GM18505 (cell line): ENCODE results near the gene TLCD4.
A peak's percentile ranks its signal among the peaks of the same experiment; 100 is the strongest.

ENCODE experiments used
- ATAC-seq: cut with Tn5 transposase; IDR thresholded peaks from one replicate; pipeline ENCODE4 v1.9.1; 2021; ENCODE audit not compliant: unreplicated experiment
- POLR2A ChIP-seq: IDR thresholded peaks from 4 replicates; pipeline ENCODE4 v1.6.1; 2011; ENCODE audit warnings: borderline replicate concordance; ENCODE audit not compliant: insufficient read depth, insufficient read length; ENCODE audit errors: extremely low read depth

TLCD4 gene, protein sequence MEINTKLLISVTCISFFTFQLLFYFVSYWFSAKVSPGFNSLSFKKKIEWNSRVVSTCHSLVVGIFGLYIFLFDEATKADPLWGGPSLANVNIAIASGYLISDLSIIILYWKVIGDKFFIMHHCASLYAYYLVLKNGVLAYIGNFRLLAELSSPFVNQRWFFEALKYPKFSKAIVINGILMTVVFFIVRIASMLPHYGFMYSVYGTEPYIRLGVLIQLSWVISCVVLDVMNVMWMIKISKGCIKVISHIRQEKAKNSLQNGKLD

GRCh38 chr1:95117207-95118066 is at the start of gene TLCD4:
TSS of gene TLCD4 (plus strand) at chr1:95117355. CDS start at chr1:95143902, 26,547 bp downstream.
- ATAC-seq: peak; percentile 61
- TF ChIP-seq POLR2A: no peak

- no peak for ATAC-seq
- TF ChIP-seq POLR2A: no peak
These were observed 49.6 kb upstream of the TLCD4 start for GRCh38 chr1:95067568-95067967.

- no peak for TF ChIP-seq POLR2A
- no peak for ATAC-seq
These were observed 48.0 kb upstream of the TLCD4 start for GRCh38 chr1:95068956-95069709.

GRCh38 chr1:95069710-95070093 is 47.5 kb upstream of the TLCD4 start:
- ATAC-seq: no peak

DNA sequence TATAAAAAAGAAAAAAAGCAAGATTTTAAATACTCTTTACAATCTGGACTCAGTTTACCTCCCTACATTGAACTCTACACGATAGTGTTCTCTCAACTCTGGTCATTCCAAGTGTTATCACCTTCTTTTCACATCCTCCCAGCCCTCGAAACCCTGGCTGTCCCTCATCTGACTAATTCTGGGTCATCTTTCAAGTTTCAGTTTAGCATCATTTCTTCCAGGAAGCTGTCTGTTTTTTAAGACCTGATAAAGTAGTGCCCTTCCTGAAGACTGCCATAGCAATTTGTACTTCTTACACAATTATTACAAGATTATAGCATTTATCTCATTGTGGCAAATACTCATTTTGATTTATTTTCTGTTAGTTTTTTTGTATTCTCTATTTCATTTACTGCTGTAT is 45.6 kb upstream of the TLCD4 start:
- no peak for ATAC-seq
- TF ChIP-seq POLR2A: no peak

More at GRCh38 chr1:95069710-95070093, 47.5 kb upstream of the TLCD4 start:
- TF ChIP-seq POLR2A: no peak

GRCh38 chr1:95072117-95072516 is 45.0 kb upstream of the TLCD4 start:
- ATAC-seq: no peak
- TF ChIP-seq POLR2A: no peak

GRCh38 chr1:95072532-95073419 is 44.4 kb upstream of the TLCD4 start, which contains the start of gene ALG14:
TSS of gene ALG14 (minus strand) at chr1:95072951. CDS start at chr1:95072898, 53 bp downstream.
- ATAC-seq: peak; percentile 94
- TF ChIP-seq POLR2A: peak; percentile 64

DNA sequence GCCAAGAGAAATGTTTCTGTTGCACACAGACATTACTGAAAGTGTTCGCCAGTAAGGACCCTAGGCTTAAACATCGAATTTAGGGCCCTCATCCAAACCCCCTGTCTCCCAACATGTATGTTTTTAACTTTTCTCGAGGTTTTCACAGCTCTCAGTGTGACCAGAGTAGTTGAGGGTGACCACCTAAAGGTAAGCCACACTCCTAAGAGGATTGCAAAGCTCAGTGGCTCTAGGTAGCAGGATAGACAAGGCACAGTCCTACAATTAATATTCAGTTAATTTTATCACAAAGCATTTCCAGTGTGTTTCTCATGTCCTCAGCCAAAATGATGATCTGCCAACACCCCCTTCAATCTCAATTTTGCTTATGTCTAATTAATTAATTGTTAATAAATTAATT is 43.7 kb upstream of the TLCD4 start:
- TF ChIP-seq POLR2A: no peak
- no peak for ATAC-seq

DNA sequence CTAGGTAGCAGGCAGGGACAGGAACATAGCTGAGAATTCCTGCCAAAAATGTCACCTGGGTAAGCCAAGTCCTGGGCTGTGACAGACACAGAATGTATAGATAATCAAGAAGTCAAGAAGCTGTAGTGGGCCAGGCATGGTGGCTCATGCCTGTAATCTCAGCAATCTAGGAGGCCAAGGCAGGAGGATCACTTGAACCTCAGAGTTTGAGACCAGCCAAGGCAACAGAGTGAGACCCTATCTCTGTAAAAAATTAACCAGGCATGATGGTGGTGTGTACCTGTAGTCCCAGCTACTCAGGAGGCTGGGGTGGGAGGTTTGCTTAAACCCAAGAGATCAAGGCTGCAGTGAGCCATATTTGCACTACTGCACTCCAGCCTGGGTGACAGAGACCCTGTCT is 41.1 kb upstream of the TLCD4 start:
- no peak for ATAC-seq
- no peak for TF ChIP-seq POLR2A

GRCh38 chr1:95080446-95080845 is 36.7 kb upstream of the TLCD4 start:
- no peak for TF ChIP-seq POLR2A
- ATAC-seq: no peak

DNA sequence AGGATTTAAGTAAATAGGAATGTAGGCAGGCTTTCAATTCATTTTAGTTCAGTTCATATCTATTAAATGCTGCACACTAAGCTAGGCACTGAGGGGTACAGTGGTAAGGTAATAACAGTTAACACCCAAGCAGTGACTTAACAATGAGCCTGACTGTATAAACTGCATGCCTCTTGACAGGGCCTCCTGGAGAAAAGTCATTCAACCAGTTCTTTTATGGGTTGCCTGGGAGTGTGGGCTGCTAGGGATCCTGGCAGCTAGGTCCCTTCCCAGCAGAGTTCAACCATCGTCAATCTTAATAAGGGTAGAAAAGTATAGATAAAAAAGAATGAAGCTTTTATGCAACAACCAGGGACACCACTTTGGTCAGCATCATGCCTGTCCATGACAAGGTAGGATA is 36.3 kb upstream of the TLCD4 start:
- TF ChIP-seq POLR2A: no peak
- no peak for ATAC-seq
